ENCODE measurements around the gene CTBP2. TPM values are rescaled to one million over a fixed set of nuclear protein-coding genes. Genes with fewer than 3 reads are reported as not detected.

Gene CTBP2
- total and polyA plus RNA-seq, 11 donors, result 10.1 to 45.5 (median 29.1) TPM

- no peak for DNase-seq
- H3K4me1 ChIP-seq, result peaks cover 13 to 84% (median 73%) of the 10 kb centered on the region in 12 donors
- H3K4me3 ChIP-seq, result no peak overlapping the region
- H3K9me3 ChIP-seq, result no peaks in the 10 kb centered on the region
- H3K27me3 ChIP-seq, result no peaks in the 10 kb centered on the region
- no peaks in the 10 kb centered on the region for H3K36me3 ChIP-seq
- WGBS, 4 donors, result 46 to 62% (median 62%) methylated on average over 8 of the region's 8 CpGs
- TF ChIP-seq POLR2A (IDR thresholded peaks at IDR 0.05), result no peak
- TF ChIP-seq CTCF (IDR thresholded peaks at IDR 0.05), result no peak
- H3K27ac ChIP-seq, result peak overlapping the region in 8 of 12 donors; percentile 1 to 61 (median 28)
- no peak for ATAC-seq
- intact Hi-C loops (cut with DNase I), result loop anchor here in 9 of 10 donors (5.0 to 10.0 kb wide), 10 partner anchors 57 to 150 kb away; partner anchors contain the start of gene CTBP2 (in 1 of the 9)
These were observed 95.5 kb downstream of the CTBP2 start for GRCh38 chr10:125064681-125065492.

DNA sequence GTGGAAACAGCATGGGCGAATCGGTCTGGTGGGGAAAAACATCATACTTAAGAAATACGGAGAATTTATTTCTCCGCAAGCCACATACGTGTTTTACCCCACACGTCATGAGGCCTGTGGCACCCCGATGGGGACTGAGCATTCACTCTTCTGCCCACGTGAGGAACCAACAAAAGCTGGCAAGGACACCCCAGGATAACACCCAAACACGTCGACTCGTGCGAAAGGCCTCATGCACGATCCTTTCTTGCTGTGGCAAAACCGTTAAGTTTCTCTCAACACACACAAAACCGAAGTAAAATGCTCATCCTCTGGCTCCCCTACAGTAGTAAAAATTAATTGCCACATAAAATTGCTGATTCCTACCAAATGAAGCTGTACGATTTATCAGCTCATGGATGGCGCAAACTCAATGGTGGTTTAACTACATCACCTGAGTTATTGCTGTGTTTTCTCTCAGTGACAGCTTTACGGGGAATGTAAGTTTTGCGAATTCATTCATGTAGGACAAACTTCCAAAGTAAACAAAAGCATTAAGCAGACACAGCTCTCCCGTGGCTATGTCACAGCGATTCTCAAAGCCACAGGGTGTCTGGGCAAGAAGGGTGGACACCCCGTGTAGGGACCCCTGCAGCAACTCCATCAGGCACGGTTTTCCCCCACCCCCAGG lies 97.0 kb downstream of the CTBP2 start:
- 83 to 86% (median 83%) methylated on average over 23 of the region's 23 CpGs for WGBS, 4 donors
- intact Hi-C loops (cut with DNase I), result loop anchor here in 7 of 10 donors (5.0 to 10.0 kb wide), 9 partner anchors 59 to 149 kb away; partner anchors contain the start of gene CTBP2 (in 1 of the 7)
- Histone ChIP-seq H3K9me3 (no peaks in the 10 kb centered on the region), H3K27ac (peak overlapping the region in 8 of 12 donors; percentile 20 to 90 (median 52)), H3K4me3 (no peak overlapping the region), H3K27me3 (no peaks in the 10 kb centered on the region), H3K36me3 (no peaks in the 10 kb centered on the region), H3K4me1 (peaks cover 17 to 93% (median 85%) of the 10 kb centered on the region in 12 donors)
- TF ChIP-seq POLR2A (IDR thresholded peaks at IDR 0.05), result no peak
- no peak for TF ChIP-seq CTCF (IDR thresholded peaks at IDR 0.05)
- no peak for DNase-seq
- no peak for ATAC-seq

DNA sequence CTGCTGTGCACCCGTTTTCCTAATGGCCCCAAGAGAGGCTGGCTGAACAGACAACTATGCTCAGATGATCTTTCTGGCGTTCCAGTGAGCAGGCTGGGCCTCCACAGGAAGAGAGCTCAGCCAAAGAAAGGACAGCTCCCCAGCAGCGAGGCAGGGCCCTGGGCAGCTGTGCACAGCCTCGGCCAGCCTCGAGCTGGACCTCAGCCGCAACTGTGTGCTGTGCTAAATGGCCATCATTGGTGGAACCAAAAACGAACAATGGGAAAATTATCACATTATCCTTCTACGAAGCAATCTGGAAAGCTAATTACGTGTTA lies 97.5 kb downstream of the CTBP2 start:
- 39 to 53% (median 43%) methylated on average over 9 of the region's 9 CpGs for WGBS, 4 donors
- peak; percentile 23 to 64 (median 38) for ATAC-seq
- no peak overlapping the region for H3K4me3 ChIP-seq
- DNase-seq, result peak in 4 of 5 donors; percentile 51 to 69 (median 60)
- intact Hi-C loops (cut with DNase I), result loop anchor here in 7 of 10 donors (5.0 to 10.0 kb wide), 9 partner anchors 59 to 148 kb away; partner anchors contain the start of gene CTBP2 (in 1 of the 7)
- H3K4me1 ChIP-seq, result peaks cover 22 to 98% (median 88%) of the 10 kb centered on the region in 12 donors
- H3K36me3 ChIP-seq, result no peaks in the 10 kb centered on the region
- no peak for TF ChIP-seq POLR2A (IDR thresholded peaks at IDR 0.05)
- TF ChIP-seq CTCF (IDR thresholded peaks at IDR 0.05), result no peak
- no peaks in the 10 kb centered on the region for H3K9me3 ChIP-seq
- no peaks in the 10 kb centered on the region for H3K27me3 ChIP-seq
- peak overlapping the region in 9 of 12 donors; percentile 18 to 90 (median 45) for H3K27ac ChIP-seq
